Fibroblast of pulmonary artery (primary cell): Measurements from ENCODE around the gene DOK6.
"Not testable (repeated sequence)": the region's sequence is repeated elsewhere in the genome, so short reads cannot be mapped to it uniquely, and the experiment has no call there.

Experiments
- DNase-seq: peaks from one replicate; pipeline ENCODE4 v3.0.0-alpha.2; 2010; ENCODE audit warnings: low read depth
- H3K4me3 ChIP-seq: replicated peaks from 2 replicates; pipeline ENCODE4 v1.5.1; 2011; ENCODE audit warnings: low read depth, mild to moderate bottlenecking, control low read depth, low read length, moderate library complexity
- CTCF ChIP-seq: IDR thresholded peaks from 2 replicates; pipeline ENCODE4 v1.5.1; 2011; ENCODE audit warnings: mild to moderate bottlenecking, control low read depth, low read length, inconsistent platforms; ENCODE audit errors: missing control alignments

The DOK6 gene

GRCh38 chr18:69872661-69873060, 472.0 kb downstream of the DOK6 start:
- no peak overlapping the region for H3K4me3 ChIP-seq
- no peak for TF ChIP-seq CTCF
- DNase-seq = no peak

- no peak overlapping the region for H3K4me3 ChIP-seq
- peak; percentile 67 for DNase-seq
- TF ChIP-seq CTCF = no peak
Observed at GRCh38 chr18:69874058-69874457, 473.4 kb downstream of the DOK6 start.

GRCh38 chr18:69876490-69876889, 475.8 kb downstream of the DOK6 start:
- DNase-seq = no peak
- TF ChIP-seq CTCF = no peak
- H3K4me3 ChIP-seq = no peak overlapping the region

- no peak overlapping the region for H3K4me3 ChIP-seq
- no peak for DNase-seq
- TF ChIP-seq CTCF = no peak
Observed at GRCh38 chr18:69878213-69878933, 477.7 kb downstream of the DOK6 start.

GRCh38 chr18:69879051-69879450, 478.4 kb downstream of the DOK6 start:
- not testable (repeated sequence) for H3K4me3 ChIP-seq, DNase-seq

GRCh38 chr18:69880083-69880482, 479.4 kb downstream of the DOK6 start:
- H3K4me3 ChIP-seq = no peak overlapping the region
- TF ChIP-seq CTCF = no peak
- no peak for DNase-seq

- H3K4me3 ChIP-seq = no peak overlapping the region
- no peak for DNase-seq
- TF ChIP-seq CTCF = no peak
Observed at GRCh38 chr18:69882965-69883668, 482.4 kb downstream of the DOK6 start.
